ENCODE data around the gene TAPBP. TPM values are rescaled to one million over a fixed set of nuclear protein-coding genes. Genes with fewer than 3 reads are reported as not detected.

The TAPBP gene
- total RNA-seq, 1 experiment from 2014 or later, result 89.0 TPM

GRCh38 chr6:33329058-33329457, 15.2 kb upstream of the TAPBP start:
- Histone ChIP-seq H3K27me3 (no peaks in the 10 kb centered on the region), H3K4me3 (no peak overlapping the region), H3K9me3 (no peaks in the 10 kb centered on the region), H3K36me3 (no peaks in the 10 kb centered on the region)
- no peak for DNase-seq

- no peak for DNase-seq
- Histone ChIP-seq H3K36me3 (peaks cover 13% of the 10 kb centered on the region), H3K4me3 (peak overlapping the region; percentile 73; the same call in 1 of the 2 replicates), H3K27me3 (no peaks in the 10 kb centered on the region), H3K9me3 (no peaks in the 10 kb centered on the region)
Measured at GRCh38 chr6:33324125-33324524, 10.2 kb upstream of the TAPBP start.

GRCh38 chr6:33323623-33323948, 9.7 kb upstream of the TAPBP start:
- Histone ChIP-seq H3K4me3 (peak overlapping the region; percentile 73), H3K36me3 (peaks cover 18% of the 10 kb centered on the region), H3K27me3 (no peaks in the 10 kb centered on the region), H3K9me3 (no peaks in the 10 kb centered on the region)
- DNase-seq, result no peak

- DNase-seq, result no peak
- H3K27me3 ChIP-seq, result no peaks in the 10 kb centered on the region
- no peak overlapping the region for H3K4me3 ChIP-seq
- no peaks in the 10 kb centered on the region for H3K9me3 ChIP-seq
- peaks cover 18% of the 10 kb centered on the region for H3K36me3 ChIP-seq
Measured at GRCh38 chr6:33321227-33321626, 7.3 kb upstream of the TAPBP start.

GRCh38 chr6:33320315-33321181, 6.7 kb upstream of the TAPBP start:
- Histone ChIP-seq H3K4me3 (no peak overlapping the region), H3K36me3 (peaks cover 18% of the 10 kb centered on the region), H3K27me3 (no peaks in the 10 kb centered on the region), H3K9me3 (no peaks in the 10 kb centered on the region)
- no peak for DNase-seq

GRCh38 chr6:33319939-33320314, 6.0 kb upstream of the TAPBP start:
- Histone ChIP-seq H3K4me3 (no peak overlapping the region), H3K36me3 (peaks cover 18% of the 10 kb centered on the region), H3K27me3 (no peaks in the 10 kb centered on the region), H3K9me3 (no peaks in the 10 kb centered on the region)
- no peak for DNase-seq

- H3K9me3 ChIP-seq, result no peaks in the 10 kb centered on the region
- H3K4me3 ChIP-seq, result peak overlapping the region; percentile 57
- DNase-seq, result no peak
- peaks cover 18% of the 10 kb centered on the region for H3K36me3 ChIP-seq
- H3K27me3 ChIP-seq, result no peaks in the 10 kb centered on the region
Measured at GRCh38 chr6:33318426-33319073, 4.7 kb upstream of the TAPBP start.

- peak within 1 kb of the TSS; percentile 57 for H3K4me3 ChIP-seq
- peaks cover 24% of the 10 kb centered on the region for H3K36me3 ChIP-seq
- DNase-seq, result peak; percentile 96
- H3K9me3 ChIP-seq, result no peaks in the 10 kb centered on the region
- H3K27me3 ChIP-seq, result no peaks in the 10 kb centered on the region
Measured at GRCh38 chr6:33317669-33318425, 4.0 kb upstream of the TAPBP start, which contains the start of gene ZBTB22. Gene ZBTB22 (minus strand): TSS chr6:33317744. CDS start chr6:33316916, 828 bp downstream.

GRCh38 chr6:33317419-33317668, 3.5 kb upstream of the TAPBP start:
- DNase-seq, result no peak
- Histone ChIP-seq H3K4me3 (peak overlapping the region; percentile 23), H3K9me3 (no peaks in the 10 kb centered on the region), H3K36me3 (peaks cover 26% of the 10 kb centered on the region), H3K27me3 (no peaks in the 10 kb centered on the region)

- no peaks in the 10 kb centered on the region for H3K9me3 ChIP-seq
- H3K36me3 ChIP-seq, result peaks cover 32% of the 10 kb centered on the region
- peak overlapping the region; percentile 23 for H3K4me3 ChIP-seq
- H3K27me3 ChIP-seq, result no peaks in the 10 kb centered on the region
- DNase-seq, result no peak
Measured at GRCh38 chr6:33316603-33317418, 2.9 kb upstream of the TAPBP start.

- H3K9me3 ChIP-seq, result no peaks in the 10 kb centered on the region
- H3K36me3 ChIP-seq, result peaks cover 40% of the 10 kb centered on the region
- no peaks in the 10 kb centered on the region for H3K27me3 ChIP-seq
- DNase-seq, result no peak
- H3K4me3 ChIP-seq, result no peak overlapping the region
Measured at GRCh38 chr6:33315793-33316602, 2.1 kb upstream of the TAPBP start.

- no peak for DNase-seq
Measured at GRCh38 chr6:33314943-33315792, 1.3 kb upstream of the TAPBP start.

GRCh38 chr6:33314515-33314942, 651 bp upstream of the TAPBP start:
- peak; percentile 89 for DNase-seq
- no peaks in the 10 kb centered on the region for H3K9me3 ChIP-seq
- no peaks in the 10 kb centered on the region for H3K27me3 ChIP-seq
- H3K36me3 ChIP-seq, result peaks cover 45% of the 10 kb centered on the region
- peak overlapping the region; percentile 92 for H3K4me3 ChIP-seq

More at GRCh38 chr6:33314943-33315792, 1.3 kb upstream of the TAPBP start:
- H3K36me3 ChIP-seq, result peaks cover 45% of the 10 kb centered on the region
- H3K4me3 ChIP-seq, result peak overlapping the region; percentile 92; the same call in 1 of the 2 replicates
- H3K27me3 ChIP-seq, result no peaks in the 10 kb centered on the region
- H3K9me3 ChIP-seq, result no peaks in the 10 kb centered on the region

- peaks cover 41% of the 10 kb centered on the region for H3K36me3 ChIP-seq
- H3K9me3 ChIP-seq, result no peaks in the 10 kb centered on the region
- no peaks in the 10 kb centered on the region for H3K27me3 ChIP-seq
- H3K4me3 ChIP-seq, result peak overlapping the region; percentile 92
- peak; percentile 80 for DNase-seq
Measured at GRCh38 chr6:33313105-33313708, 671 bp downstream of the TAPBP start.
